ENCODE data around the gene FAM124A.

The FAM124A gene, protein sequence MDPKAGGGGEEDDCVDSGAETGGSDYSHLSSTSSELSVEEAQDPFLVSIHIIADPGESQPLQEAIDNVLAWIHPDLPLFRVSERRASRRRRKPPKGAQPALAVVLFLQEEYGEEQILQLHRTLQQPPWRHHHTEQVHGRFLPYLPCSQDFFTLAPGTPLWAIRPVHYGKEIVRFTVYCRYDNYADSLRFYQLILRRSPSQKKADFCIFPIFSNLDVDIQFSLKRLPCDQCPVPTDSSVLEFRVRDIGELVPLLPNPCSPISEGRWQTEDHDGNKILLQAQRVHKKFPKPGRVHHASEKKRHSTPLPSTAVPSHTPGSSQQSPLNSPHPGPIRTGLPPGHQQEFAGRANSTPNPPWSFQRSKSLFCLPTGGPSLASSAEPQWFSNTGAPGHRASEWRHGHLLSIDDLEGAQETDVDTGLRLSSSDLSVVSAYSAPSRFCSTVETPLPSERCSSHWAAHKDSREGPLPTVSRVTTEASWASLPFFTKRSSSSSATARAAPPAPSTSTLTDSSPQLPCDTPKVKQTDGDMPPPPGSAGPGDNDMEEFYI

GRCh38 chr13:51222037-51222685 is at the start of gene FAM124A:
Gene FAM124A (plus strand): TSS chr13:51222398. CDS start chr13:51222502, 104 bp downstream.
- DNase-seq: no peak

GRCh38 chr13:51175021-51175420 is 47.2 kb upstream of the FAM124A start:
- no peak for DNase-seq

- no peak for DNase-seq
Measured at GRCh38 chr13:51175639-51176038, 46.6 kb upstream of the FAM124A start.

GRCh38 chr13:51177188-51177587 is 45.0 kb upstream of the FAM124A start:
- DNase-seq: no peak

DNA sequence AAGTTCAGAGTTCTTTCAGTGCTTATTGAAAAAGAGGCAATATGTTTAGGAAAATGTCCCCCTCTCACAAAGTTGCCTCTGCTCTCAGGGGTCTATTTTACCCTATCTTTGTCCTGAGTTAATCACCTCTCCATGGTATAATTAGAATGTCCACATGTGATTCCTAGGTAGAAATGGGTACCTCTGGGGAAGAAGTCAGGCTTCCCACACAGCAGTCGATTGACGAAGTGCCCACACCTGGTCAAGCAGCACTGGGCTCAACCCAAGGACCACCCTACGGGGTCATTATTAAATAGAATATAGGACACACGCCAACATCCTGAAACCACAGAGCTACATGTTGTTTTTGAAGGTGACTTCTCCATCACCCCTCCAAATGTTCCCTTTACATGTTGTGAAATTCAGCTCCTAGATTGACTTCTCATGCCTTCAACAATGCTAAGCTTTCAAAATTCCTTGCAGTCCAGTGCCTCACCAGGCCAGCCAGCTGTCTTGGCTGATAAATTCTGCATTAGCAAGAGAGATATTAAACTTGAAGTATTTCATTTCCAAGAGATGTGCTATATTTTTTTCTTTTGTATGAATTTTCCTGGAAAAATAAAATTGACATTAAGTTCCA is 43.6 kb upstream of the FAM124A start:
- DNase-seq: no peak

- DNase-seq: no peak
Measured at GRCh38 chr13:51179432-51179971, 42.7 kb upstream of the FAM124A start.

DNA sequence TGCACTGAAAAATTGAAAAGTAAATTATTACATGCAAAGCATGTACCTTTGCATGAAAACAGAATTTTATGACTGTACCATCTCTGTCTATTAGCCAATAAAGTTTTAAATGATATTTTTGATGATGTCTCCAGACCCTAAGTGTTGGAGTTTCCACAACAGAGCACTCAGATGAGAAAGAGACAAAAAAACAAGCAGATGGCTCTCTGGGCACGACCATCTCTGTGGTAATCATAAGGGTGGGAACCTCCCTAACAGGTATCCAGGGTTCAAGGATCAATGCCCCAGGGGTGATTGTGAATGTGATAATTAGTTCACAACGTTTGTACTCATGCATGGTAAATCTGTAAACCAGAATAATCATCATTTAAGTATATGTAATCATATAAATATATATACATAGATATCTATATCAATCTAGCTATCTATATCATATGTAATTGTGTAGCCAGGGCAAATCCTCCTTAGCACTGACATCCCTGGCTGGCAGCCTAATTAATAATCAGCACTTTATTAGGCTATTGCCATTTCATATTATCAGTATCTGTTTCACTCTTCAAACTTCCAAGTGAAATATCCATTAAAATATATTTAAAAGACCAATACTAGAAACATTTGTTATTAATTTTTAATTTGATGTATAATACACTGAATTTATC is 41.2 kb upstream of the FAM124A start:
- no peak for DNase-seq

DNA sequence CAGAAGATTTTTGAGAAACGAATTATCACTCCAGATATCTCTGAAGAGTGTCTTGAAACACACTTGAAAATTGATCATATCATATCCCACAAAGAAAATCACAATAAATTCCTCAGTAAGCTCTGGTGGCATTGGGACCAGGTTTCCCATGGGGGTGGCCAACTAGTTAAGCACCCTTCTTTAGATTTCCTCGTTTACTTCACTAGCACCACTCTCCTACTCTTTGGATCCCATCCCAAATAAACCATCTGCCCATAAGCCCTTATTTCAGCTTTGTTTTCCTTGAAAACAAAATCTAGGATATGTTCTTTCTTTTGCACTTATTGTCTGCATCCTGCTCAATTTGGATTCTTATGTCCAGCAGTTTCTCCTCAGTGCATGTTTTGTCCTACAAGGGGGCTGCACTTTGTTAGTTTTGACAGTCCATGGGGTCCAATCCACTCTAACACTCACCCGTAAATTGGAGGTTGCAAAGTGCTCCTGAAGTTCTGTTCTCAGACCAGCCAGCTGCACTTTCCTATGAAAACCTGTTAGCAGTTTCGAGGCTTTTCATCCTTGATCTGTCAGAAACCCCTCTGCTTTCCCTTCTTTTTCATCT is 40.3 kb upstream of the FAM124A start:
- DNase-seq: no peak

DNA sequence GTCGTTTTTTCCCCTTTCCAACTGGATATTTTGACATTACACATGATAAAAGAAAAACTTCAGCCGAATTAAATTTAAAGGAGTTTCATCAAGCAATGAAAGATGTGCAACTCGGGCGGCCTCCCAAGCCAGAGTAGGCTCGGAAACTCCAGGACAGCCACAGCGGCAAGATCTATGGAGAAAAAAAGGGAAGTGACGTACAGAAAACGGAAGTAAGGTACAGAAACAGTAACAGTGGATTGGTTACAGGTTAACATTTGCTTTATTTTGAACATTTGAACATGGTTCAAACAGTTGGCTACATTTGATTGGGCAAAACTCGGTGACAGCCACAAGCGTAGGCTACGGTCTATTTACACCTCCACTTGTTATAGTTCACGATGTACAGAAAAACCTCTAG is 30.5 kb upstream of the FAM124A start:
- no peak for DNase-seq

GRCh38 chr13:51192348-51192747 is 29.9 kb upstream of the FAM124A start:
- DNase-seq: no peak

- no peak for DNase-seq
Measured at GRCh38 chr13:51193387-51193786, 28.8 kb upstream of the FAM124A start.

GRCh38 chr13:51194942-51195341 is 27.3 kb upstream of the FAM124A start:
- DNase-seq: no peak

DNA sequence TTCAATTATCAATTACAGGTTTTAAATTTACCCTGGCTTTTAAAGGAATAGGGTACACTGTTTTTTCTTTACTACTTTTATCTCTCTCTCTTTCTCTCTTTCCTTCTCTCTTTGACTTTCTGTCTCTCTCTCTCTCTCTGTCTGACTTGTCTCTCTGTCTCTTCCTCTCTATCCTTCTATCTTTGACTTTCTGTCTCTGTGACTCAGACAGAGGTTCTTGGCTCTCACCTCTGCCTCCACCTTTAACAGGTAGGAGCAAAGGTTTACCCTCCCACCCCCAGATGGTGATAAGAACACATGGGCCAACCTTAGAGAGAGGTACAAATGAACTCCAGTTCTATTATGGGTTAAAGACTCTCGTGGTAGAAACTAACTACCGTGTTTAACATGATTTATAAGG is 20.3 kb upstream of the FAM124A start:
- no peak for DNase-seq

- DNase-seq: no peak
Measured at GRCh38 chr13:51202477-51203046, 19.6 kb upstream of the FAM124A start.

- no peak for DNase-seq
Measured at GRCh38 chr13:51206584-51206983, 15.6 kb upstream of the FAM124A start.

GRCh38 chr13:51207881-51208280 is 14.3 kb upstream of the FAM124A start:
- no peak for DNase-seq

GRCh38 chr13:51208716-51209115 is 13.5 kb upstream of the FAM124A start:
- no peak for DNase-seq

GRCh38 chr13:51211910-51212309 is 10.3 kb upstream of the FAM124A start:
- no peak for DNase-seq

GRCh38 chr13:51212758-51213157 is 9.4 kb upstream of the FAM124A start:
- DNase-seq: no peak

DNA sequence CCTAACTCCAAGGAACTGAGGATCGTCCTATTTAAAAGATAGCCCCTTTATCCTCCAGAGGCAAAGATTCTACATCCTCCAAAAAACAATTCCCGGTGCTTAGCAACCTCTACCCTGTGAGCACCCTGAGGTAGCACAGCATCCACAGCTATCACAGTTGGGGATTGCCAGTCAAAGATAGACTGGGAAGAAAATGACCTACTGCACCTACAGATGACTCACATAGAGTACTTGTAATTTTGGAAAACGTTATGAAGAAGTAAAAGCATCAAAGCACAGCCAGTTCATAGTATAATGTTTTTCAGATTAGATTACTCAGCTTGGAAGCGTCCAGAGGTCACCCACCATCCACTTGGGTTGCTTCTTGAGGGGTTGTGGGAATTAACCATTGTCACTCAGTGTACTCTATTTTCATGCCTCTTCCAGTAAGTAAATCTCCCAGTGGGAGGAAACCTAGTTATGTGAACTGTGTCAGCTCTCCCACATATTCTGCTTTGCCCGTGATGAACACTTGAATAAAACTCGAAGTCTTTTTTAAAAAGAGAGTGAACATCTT is 8.9 kb upstream of the FAM124A start:
- DNase-seq: no peak

- DNase-seq: no peak
Measured at GRCh38 chr13:51218626-51219025, 3.6 kb upstream of the FAM124A start.

GRCh38 chr13:51220706-51221105 is 1.5 kb upstream of the FAM124A start:
- DNase-seq: no peak
